PC-3 (cell line): ENCODE data around the gene PRICKLE4.

Source experiments
- EZH2 ChIP-seq: fragments of 300-600 bp; sonication (generic); IDR thresholded peaks from one replicate; pipeline ENCODE4 v1.6.1; 2017; ENCODE audit warnings: antibody characterized with exemption, mild to moderate bottlenecking, low read length; ENCODE audit not compliant: unreplicated experiment
- TF ChIP-seq, protein P1 (sequence below): fragments of 300-600 bp; sonication (generic); conservative IDR thresholded peaks from 2 replicates; pipeline ENCODE4 v1.5.1; 2017; ENCODE audit warnings: antibody characterized with exemption, low read depth, mild to moderate bottlenecking, low read length

DNA sequence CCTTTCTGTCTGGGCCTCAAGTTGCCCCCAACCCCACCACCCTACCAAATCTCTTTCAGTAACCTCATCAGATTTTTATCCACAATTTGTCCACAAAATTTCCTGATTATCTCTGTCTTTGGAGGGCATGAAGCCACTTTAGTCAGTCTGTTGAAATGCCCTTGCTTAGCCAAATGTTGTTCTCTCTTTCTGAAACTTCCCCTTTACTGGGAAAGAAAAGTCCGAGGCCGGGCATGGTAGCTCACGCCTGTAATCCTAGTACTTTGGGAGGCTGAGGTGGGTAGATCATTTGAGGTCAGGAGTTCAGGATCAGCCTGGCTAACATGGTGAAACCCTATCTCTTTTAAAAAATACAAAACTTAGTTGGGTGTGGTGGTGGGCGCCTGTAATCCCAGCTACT lies 40.7 kb downstream of the PRICKLE4 start:
- TF ChIP-seq, protein P1, sequence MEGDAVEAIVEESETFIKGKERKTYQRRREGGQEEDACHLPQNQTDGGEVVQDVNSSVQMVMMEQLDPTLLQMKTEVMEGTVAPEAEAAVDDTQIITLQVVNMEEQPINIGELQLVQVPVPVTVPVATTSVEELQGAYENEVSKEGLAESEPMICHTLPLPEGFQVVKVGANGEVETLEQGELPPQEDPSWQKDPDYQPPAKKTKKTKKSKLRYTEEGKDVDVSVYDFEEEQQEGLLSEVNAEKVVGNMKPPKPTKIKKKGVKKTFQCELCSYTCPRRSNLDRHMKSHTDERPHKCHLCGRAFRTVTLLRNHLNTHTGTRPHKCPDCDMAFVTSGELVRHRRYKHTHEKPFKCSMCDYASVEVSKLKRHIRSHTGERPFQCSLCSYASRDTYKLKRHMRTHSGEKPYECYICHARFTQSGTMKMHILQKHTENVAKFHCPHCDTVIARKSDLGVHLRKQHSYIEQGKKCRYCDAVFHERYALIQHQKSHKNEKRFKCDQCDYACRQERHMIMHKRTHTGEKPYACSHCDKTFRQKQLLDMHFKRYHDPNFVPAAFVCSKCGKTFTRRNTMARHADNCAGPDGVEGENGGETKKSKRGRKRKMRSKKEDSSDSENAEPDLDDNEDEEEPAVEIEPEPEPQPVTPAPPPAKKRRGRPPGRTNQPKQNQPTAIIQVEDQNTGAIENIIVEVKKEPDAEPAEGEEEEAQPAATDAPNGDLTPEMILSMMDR = no peak
- TF ChIP-seq EZH2 = no peak
